HepG2 (cell line): ENCODE measurements around the gene JMJD8. TPM values are rescaled to one million over a fixed set of nuclear protein-coding genes. Genes with fewer than 3 reads are reported as not detected.

Experiments
- DMAP1 ChIP-seq: IDR thresholded peaks from 2 replicates; pipeline ENCODE4 v1.6.1; 2016
- FOXA3 ChIP-seq: IDR thresholded peaks from 2 replicates; pipeline ENCODE4 v1.6.1; 2016; ENCODE audit warnings: missing genetic modification reagents, missing compliant biosample characterization
- IKZF4 ChIP-seq: sonication (generic); formaldehyde crosslinking; IDR thresholded peaks from 2 replicates; pipeline ENCODE4 v1.5.1; 2020; ENCODE audit warnings: borderline replicate concordance, mild to moderate bottlenecking, low read depth, missing genetic modification reagents; ENCODE audit errors: not compliant biosample characterization
- KDM6A ChIP-seq: IDR thresholded peaks from 2 replicates; pipeline ENCODE4 v1.6.1; 2016; ENCODE audit warnings: low read depth
- PHF5A ChIP-seq: IDR thresholded peaks from one replicate; pipeline ENCODE4 v1.6.1; 2018; ENCODE audit warnings: low read depth, missing genetic modification reagents; ENCODE audit not compliant: unreplicated experiment
- PPARG ChIP-seq: conservative IDR thresholded peaks from 2 replicates; pipeline ENCODE4 v1.6.1; 2016; ENCODE audit warnings: missing biosample characterization, missing genetic modification reagents
- RAD21 ChIP-seq: fragments of 450-650 bp; formaldehyde crosslinking; IDR thresholded peaks from 2 replicates; pipeline ENCODE4 v1.5.0; 2020; ENCODE audit warnings: mild to moderate bottlenecking
- RAD51 ChIP-seq: fragments of 450-650 bp; IDR thresholded peaks from 2 replicates; pipeline ENCODE4 v1.6.1; 2016; ENCODE audit warnings: borderline replicate concordance
- RFX3 ChIP-seq: IDR thresholded peaks from 2 replicates; pipeline ENCODE4 v1.6.1; 2016; ENCODE audit warnings: missing biosample characterization, missing genetic modification reagents
- SALL1 ChIP-seq: sonication (generic); formaldehyde crosslinking; IDR thresholded peaks from 2 replicates; pipeline ENCODE4 v1.8.0; 2022; ENCODE audit warnings: mild to moderate bottlenecking, missing genetic modification reagents
- SIN3A ChIP-seq: IDR thresholded peaks from 2 replicates; pipeline ENCODE4 v1.6.1; 2011; ENCODE audit warnings: low read depth, mild to moderate bottlenecking, control low read depth, low read length, borderline replicate concordance
- SPEN ChIP-seq: sonication (generic); formaldehyde crosslinking; IDR thresholded peaks from 2 replicates; pipeline ENCODE4 v1.5.1; 2020; ENCODE audit warnings: low read depth, mild to moderate bottlenecking, missing genetic modification reagents
- ZBTB3 ChIP-seq: sonication (generic); formaldehyde crosslinking; IDR thresholded peaks from 2 replicates; pipeline ENCODE4 v1.4.0; 2020; ENCODE audit warnings: low read depth, mild to moderate bottlenecking, moderate library complexity, missing genetic modification reagents, borderline replicate concordance
- ZNF12 ChIP-seq: sonication (generic); formaldehyde crosslinking; IDR thresholded peaks from 2 replicates; pipeline ENCODE4 v1.5.0; 2020; ENCODE audit warnings: missing genetic modification reagents
- ZNF350 ChIP-seq: sonication (generic); formaldehyde crosslinking; IDR thresholded peaks from 2 replicates; pipeline ENCODE4 v1.4.0; 2020; ENCODE audit warnings: mild to moderate bottlenecking, low read depth, missing genetic modification reagents, borderline replicate concordance
- ZNF567 ChIP-seq: sonication (generic); formaldehyde crosslinking; IDR thresholded peaks from 2 replicates; pipeline ENCODE4 v1.8.1; 2023; ENCODE audit warnings: mild to moderate bottlenecking, missing genetic modification reagents, borderline replicate concordance
- ZSCAN21 ChIP-seq: sonication (generic); formaldehyde crosslinking; IDR thresholded peaks from 2 replicates; pipeline ENCODE4 v1.8.0; 2022; ENCODE audit warnings: mild to moderate bottlenecking, missing genetic modification reagents, moderate library complexity, borderline replicate concordance
- polyA plus RNA-seq, 8 experiments: library from polyadenylated mRNA; depleted of rRNA in 3 of 8; stranded (reverse) in 7 of 8; unstranded in 1 of 8; fragments of >200 nt; fragmentation: Illumina TruSeq in 4 of 8; extraction: Trizol in 4 of 8; gene quantifications; 2 replicates each; pipeline versions ENCODE4 v1.2.1 to v1.2.3, GENCODE V29; 2011 to 2016; ENCODE audit warnings: low read depth in 4 of 8, missing spikeins in 1 of 8, mixed read lengths in 1 of 8; ENCODE audit not compliant: insufficient read depth in 1 of 8
- total RNA-seq, 5 experiments: library from RNA; depleted of rRNA; stranded (reverse); fragments of >200 nt; fragmentation: Illumina TruSeq; extraction: Trizol; gene quantifications; 2 replicates each; pipeline ENCODE4 v1.2.3, GENCODE V29; 2016; ENCODE audit warnings: low read depth in 1 of 5
- TF ChIP-seq, protein P1 (sequence below): sonication (generic); formaldehyde crosslinking; IDR thresholded peaks from 2 replicates; pipeline ENCODE4 v1.5.1; 2020; ENCODE audit warnings: missing genetic modification reagents, mild to moderate bottlenecking, borderline replicate concordance
- TF ChIP-seq, protein P2 (sequence below): IDR thresholded peaks from 2 replicates; pipeline ENCODE4 v1.6.1; 2012; ENCODE audit warnings: low read length, improper control_type of control experiment
- TF ChIP-seq, protein P3 (sequence below): sonication (generic); formaldehyde crosslinking; IDR thresholded peaks from 2 replicates; pipeline ENCODE4 v1.8.0; 2022; ENCODE audit warnings: missing genetic modification reagents, mild to moderate bottlenecking, borderline replicate concordance
- TF ChIP-seq, protein P4 (sequence below): sonication (generic); formaldehyde crosslinking; IDR thresholded peaks from 2 replicates; pipeline ENCODE4 v1.8.0; 2022; ENCODE audit warnings: missing genetic modification reagents, mild to moderate bottlenecking, inconsistent platforms, borderline replicate concordance

The JMJD8 gene
- total and polyA plus RNA-seq, 2 of the 13 experiments (the other 11 are each of a cell fraction or from before 2014, with no cell fraction given): 2.6 to 11.8 TPM

DNA sequence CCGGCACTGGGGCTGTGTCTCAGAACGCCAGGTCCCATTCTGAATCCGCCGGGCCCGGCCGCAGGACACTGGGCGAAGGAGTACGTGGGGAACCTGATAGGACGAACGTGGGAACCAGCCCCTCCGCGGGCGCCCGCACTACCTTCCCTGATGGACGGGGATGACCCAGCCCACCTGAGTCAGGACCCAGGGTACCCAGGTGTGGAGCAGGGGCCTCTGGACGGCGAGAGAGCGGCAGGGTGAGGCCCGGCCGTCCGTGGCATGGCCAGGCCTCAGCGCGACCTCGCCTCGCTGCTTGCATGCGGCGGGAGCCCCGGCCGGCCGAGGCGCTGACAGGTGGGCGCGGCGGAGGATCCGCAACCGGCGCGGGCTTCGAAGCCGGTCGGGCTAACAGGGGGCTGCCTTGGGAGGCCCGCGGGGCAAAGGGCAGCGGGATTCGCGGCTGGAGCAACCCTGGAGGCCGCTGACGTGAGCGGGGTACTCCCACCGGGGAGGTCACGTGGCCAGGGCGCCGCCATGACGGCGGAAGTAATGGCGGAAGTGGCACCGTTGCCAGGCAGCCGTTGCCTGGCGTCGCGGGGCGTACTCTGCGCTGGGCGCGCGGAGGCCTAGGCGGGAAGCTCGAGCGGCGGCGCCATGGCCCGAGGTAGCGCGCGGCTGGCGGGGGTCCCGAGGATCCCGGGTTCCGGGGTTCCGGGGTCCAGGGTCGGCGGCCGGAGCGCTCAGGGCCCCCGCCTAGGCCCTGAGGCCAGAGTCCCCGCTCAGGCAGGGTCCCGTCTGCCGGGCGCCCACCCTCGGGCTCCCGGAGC is 35.1 kb downstream of the JMJD8 start, which contains the start of gene WDR90 (continued):
- TF ChIP-seq, protein P1, sequence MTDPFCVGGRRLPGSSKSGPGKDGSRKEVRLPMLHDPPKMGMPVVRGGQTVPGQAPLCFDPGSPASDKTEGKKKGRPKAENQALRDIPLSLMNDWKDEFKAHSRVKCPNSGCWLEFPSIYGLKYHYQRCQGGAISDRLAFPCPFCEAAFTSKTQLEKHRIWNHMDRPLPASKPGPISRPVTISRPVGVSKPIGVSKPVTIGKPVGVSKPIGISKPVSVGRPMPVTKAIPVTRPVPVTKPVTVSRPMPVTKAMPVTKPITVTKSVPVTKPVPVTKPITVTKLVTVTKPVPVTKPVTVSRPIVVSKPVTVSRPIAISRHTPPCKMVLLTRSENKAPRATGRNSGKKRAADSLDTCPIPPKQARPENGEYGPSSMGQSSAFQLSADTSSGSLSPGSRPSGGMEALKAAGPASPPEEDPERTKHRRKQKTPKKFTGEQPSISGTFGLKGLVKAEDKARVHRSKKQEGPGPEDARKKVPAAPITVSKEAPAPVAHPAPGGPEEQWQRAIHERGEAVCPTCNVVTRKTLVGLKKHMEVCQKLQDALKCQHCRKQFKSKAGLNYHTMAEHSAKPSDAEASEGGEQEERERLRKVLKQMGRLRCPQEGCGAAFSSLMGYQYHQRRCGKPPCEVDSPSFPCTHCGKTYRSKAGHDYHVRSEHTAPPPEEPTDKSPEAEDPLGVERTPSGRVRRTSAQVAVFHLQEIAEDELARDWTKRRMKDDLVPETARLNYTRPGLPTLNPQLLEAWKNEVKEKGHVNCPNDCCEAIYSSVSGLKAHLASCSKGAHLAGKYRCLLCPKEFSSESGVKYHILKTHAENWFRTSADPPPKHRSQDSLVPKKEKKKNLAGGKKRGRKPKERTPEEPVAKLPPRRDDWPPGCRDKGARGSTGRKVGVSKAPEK (CRISPR knock-in tag): no peak
- TF ChIP-seq DMAP1 (CRISPR knock-in tag) (peak; percentile 81), SALL1 (peak; percentile 91), SIN3A (peak; percentile 99), RAD51 (peak; percentile 94), PPARG (CRISPR knock-in tag) (peak; percentile 78), ZNF567 (CRISPR knock-in tag) (peak; percentile 90; the same call in 1 of the 2 replicates), RFX3 (CRISPR knock-in tag) (peak; percentile 89), ZBTB3 (CRISPR knock-in tag) (0 out of 2 replicates have a peak, but pooled peaks have one; percentile 67), ZNF350 (CRISPR knock-in tag) (no peak; the same call in 1 of the 2 replicates), KDM6A (no peak), RAD21 (CRISPR knock-in tag) (peak; percentile 54; the same call in 1 of the 2 replicates), ZSCAN21 (CRISPR knock-in tag) (peak; percentile 67; the same call in 1 of the 2 replicates), SPEN (CRISPR knock-in tag) (peak; percentile 98), FOXA3 (CRISPR knock-in tag) (peak; percentile 59), IKZF4 (no peak), PHF5A (no peak), ZNF12 (CRISPR knock-in tag) (no peak)
- TF ChIP-seq, protein P2, sequence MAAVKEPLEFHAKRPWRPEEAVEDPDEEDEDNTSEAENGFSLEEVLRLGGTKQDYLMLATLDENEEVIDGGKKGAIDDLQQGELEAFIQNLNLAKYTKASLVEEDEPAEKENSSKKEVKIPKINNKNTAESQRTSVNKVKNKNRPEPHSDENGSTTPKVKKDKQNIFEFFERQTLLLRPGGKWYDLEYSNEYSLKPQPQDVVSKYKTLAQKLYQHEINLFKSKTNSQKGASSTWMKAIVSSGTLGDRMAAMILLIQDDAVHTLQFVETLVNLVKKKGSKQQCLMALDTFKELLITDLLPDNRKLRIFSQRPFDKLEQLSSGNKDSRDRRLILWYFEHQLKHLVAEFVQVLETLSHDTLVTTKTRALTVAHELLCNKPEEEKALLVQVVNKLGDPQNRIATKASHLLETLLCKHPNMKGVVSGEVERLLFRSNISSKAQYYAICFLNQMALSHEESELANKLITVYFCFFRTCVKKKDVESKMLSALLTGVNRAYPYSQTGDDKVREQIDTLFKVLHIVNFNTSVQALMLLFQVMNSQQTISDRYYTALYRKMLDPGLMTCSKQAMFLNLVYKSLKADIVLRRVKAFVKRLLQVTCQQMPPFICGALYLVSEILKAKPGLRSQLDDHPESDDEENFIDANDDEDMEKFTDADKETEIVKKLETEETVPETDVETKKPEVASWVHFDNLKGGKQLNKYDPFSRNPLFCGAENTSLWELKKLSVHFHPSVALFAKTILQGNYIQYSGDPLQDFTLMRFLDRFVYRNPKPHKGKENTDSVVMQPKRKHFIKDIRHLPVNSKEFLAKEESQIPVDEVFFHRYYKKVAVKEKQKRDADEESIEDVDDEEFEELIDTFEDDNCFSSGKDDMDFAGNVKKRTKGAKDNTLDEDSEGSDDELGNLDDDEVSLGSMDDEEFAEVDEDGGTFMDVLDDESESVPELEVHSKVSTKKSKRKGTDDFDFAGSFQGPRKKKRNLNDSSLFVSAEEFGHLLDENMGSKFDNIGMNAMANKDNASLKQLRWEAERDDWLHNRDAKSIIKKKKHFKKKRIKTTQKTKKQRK: no peak
- TF ChIP-seq, protein P3, sequence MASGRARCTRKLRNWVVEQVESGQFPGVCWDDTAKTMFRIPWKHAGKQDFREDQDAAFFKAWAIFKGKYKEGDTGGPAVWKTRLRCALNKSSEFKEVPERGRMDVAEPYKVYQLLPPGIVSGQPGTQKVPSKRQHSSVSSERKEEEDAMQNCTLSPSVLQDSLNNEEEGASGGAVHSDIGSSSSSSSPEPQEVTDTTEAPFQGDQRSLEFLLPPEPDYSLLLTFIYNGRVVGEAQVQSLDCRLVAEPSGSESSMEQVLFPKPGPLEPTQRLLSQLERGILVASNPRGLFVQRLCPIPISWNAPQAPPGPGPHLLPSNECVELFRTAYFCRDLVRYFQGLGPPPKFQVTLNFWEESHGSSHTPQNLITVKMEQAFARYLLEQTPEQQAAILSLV (CRISPR knock-in tag): peak; percentile 84
- TF ChIP-seq, protein P4, sequence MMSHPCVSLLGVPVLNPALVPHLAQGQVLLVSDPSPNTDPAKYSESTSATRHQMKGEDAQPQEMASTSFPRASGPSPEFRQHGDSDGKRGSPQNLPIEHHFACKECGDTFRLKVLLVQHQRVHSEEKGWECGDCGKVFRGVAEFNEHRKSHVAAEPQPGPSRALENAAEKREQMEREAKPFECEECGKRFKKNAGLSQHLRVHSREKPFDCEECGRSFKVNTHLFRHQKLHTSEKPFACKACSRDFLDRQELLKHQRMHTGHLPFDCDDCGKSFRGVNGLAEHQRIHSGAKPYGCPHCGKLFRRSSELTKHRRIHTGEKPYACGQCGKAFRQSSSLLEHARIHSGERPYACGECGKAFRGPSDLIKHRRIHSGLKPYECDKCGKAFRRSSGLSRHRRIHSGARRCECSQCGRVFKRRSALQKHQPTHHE (CRISPR knock-in tag): peak; percentile 86; the same call in 1 of the 2 replicates
